T-helper 1 cell treated with Interleukin-12 subunit alpha and Interleukin-12 subunit beta and Interleukin-4 antibody, amounts not matched to agents 30 ng/mL and 1 ng/mL, for 36 hours (primary cell): ENCODE data around the gene S100A13. TPM values are rescaled to one million over a fixed set of nuclear protein-coding genes. Genes with fewer than 3 reads are reported as not detected.

Experiments
- intact Hi-C: fragments of 100-400 bp; cut with micrococcal nuclease; formaldehyde crosslinking; loops from one replicate; pipeline ENCODE4 v1.15.1; 2024
- total RNA-seq: library from RNA; stranded (reverse); gene quantifications from 2 replicates; pipeline ENCODE4 v1.2.3, GENCODE V29; 2022

S100A13 gene
- total RNA-seq, 1 donor from 2014 or later: 5.1 TPM

DNA sequence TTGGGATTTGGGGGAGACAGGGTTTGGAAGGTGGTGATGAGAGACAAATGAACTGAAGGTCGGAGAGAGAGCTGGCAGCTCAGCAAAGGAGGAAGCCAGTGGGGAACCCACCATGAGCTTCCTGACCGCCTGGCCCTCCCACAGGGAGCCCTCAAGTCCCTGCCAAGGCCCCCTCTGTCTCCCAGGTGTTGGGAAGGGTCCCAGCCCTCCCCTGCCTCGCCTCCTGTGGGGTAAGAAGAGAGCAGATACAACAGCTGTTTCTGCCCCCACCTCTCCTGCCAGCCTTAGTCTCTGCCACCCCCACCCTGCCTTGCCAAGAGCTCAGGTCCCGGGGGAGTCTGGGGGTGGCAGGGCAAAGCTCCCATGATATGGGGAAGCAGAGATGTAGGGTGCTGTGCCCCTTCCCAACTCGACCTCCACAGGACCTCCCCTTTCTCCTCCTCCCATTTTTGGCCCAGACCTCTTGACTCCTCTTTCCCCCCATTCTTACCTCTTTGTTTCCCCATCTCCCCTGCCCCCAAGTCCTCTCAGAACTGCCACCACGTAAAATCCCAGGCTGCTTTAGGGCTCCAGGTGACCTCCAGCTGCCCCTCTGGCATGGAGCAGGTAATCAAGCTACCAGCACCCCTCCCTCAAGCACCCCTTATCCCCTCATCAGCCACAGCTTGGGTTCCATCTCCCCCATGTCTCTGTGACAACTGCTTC is 1.5 kb upstream of the S100A13 start:
- intact Hi-C loops: no loop called here

DNA sequence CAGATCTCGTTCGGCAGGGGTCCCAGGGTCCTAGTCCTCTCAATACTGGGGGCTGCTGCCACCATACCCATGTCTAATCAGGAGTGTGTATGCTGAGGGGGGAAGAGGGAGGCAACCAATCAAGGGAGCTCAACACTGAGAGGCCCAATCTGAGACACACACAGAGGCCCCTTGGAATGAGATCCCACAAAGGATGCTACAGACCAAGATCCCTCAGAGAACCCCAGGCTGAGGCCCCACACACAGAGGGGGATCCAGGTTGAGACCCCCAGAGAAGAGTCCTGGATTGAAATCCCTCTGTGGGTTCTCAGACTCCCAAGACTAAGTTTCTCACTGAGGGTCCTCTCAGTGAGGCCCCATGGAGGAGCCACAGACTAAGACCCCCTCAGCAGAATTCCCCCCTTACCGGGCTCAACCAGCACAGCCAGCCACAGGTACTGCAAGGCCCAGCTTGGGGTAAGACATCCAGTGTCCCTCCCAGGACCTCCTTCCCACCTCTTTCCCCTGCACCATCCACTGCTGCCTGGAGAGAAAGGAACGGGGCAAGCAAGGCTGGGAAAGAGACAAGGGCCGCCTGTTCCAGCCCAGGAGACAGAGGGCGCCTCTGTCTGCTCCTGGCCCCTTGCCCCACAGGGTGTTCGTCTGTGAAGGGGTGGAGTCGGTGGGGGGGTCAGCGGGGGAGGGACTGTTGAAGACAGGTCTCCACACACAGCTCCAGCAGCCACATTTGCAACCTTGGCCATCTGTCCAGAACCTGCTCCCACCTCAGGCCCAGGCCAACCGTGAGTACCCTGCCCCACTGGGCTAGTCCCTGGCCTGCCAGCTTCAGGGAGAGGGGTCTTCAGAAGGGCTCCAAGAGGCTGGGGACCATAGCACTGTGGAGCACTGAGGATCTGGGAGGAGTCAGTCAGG is 666 bp upstream of the S100A13 start, which contains the start of gene S100A1:
TSS of gene S100A1 (plus strand) at position 720 of the 912 bp plus-strand sequence. CDS start 2,088 bp downstream, outside the sequence.
- intact Hi-C loops: no loop called here

DNA sequence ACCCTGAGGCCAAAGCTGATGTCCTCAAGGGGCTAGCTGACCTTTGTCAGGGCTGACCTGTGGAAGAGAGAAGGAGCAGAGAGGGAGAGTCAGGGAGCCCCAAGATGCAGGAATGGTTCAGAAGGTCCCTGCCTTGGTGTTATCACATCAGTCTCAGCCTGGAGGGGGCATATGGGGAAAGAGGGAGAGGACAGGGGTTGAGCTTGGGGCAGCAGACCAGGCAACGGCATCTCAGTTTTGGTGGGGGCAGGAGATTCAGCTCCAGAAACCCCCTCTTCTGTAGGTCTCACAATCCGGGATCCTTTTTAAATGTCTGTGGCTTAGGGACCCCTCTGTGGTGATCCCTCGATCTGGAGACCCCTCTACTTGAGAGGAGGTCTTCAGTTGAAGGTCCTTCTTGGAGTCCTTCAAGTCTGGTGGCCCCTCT is 815 bp downstream of the S100A13 start:
- intact Hi-C loops: no loop called here

DNA sequence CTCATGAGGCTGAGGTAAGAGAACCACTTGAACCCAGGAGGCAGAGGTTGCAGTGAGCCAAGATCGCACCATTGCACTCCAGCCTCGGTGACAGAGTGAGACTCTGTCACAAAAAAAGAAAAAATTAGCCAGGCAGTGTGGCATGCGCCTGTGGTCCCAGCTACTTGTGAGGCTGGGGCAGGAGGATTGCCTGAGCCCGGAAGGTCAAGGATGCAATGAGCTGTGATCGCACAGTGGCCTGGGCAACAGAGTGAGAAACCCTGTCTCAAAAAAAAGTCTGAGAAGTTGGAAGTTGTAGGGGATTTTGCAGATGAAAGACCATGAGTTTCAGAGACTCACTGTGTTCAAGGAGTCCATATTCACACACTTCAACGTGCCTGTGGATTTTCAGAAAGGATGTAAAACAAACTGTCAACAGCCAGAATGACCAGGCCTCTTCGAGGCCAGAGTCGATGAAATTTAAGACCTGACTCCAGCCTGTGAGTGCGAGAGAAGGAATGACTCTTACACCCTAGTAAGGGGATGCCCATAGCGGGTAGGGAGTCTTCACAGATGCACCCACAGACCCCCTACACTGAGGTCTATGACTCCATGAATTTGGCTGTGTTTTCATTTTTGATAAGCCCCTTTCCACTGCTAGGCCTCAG is 2.2 kb downstream of the S100A13 start:
- intact Hi-C loops: no loop called here

DNA sequence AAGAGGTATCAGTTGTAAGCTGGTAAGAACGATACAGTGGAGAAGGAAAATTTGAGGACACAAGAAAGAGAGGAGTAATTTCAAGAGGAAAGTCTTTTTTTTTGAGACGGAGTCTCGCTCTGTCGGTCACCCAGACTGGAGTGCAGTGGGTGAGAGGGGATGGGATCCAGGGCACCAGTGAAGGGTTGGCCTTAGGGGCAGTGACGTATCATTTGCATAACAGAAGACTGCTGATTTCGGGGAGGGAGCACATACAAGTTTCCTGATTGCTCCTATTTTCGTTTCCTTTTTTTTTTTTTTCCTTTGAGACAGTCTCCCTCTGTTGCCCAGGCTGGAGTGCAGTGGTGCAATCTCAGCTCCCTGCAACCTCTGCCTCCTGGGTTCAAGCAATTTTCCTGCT is 4.2 kb downstream of the S100A13 start:
- intact Hi-C loops: no loop called here

DNA sequence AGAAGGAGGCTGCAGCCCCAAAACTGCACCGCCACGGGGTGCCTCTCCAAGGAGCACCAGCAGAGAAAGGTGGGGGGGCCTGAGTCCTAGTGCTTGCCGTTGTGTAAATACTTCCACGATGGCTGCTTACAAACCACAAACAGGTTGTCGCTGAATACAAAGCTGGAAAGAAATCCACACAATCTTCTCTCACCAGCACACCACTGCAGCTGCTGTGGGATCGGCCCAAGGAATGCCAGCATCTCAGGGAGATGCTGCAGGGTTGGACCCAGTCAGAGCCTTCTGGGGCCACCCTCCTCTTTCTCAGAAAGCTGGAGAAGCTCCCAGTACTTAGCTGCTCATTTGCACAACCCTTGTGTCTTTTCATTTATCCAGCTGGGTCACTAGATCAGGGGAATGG is 8.1 kb downstream of the S100A13 start:
- intact Hi-C loops: no loop called here

DNA sequence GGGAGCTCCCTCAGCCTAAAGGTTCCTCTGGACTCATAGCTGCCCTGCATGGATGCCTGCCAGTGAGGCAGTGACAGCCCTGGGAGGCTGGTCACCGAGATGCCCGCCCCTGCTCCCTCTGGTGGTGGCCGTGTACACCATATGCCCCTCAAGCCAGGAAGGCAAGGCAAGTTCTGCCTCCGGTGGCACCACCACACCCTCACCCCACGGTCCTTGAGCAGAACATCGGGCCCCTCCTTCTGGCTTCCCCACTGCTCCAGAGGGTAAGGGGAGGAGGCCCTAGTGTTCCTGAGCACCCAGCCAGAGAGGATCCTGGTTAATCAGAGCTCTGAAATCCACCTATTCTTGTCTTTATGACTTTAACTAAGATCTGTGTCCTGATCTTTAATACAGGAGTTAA is 9.6 kb downstream of the S100A13 start:
- intact Hi-C loops: loop anchor here (1.0 kb wide), 5 partner anchors 45 to 265 kb away; no protein-coding TSS in a partner anchor

DNA sequence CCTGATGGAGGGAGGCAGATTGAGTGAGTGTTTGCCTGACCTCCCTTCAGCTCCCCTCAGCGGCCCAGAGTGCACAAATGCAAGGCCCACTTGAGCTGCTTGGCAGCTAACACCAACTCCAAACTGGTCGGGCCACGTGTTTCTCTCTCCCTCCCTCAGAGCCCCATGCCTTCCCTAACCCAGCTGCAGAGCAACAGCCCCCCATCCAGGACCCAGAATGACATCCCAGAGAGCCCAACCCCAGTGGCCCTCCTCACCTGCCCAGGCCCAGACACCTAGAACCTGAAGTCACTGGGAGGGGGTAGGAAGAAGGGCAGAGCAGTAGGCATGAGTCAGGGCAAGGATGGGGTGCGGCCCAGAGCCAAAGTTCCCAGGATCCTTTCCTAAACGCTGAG is 10.4 kb downstream of the S100A13 start:
- intact Hi-C loops: loop anchor here (1.0 kb wide), 5 partner anchors 45 to 265 kb away; no protein-coding TSS in a partner anchor

DNA sequence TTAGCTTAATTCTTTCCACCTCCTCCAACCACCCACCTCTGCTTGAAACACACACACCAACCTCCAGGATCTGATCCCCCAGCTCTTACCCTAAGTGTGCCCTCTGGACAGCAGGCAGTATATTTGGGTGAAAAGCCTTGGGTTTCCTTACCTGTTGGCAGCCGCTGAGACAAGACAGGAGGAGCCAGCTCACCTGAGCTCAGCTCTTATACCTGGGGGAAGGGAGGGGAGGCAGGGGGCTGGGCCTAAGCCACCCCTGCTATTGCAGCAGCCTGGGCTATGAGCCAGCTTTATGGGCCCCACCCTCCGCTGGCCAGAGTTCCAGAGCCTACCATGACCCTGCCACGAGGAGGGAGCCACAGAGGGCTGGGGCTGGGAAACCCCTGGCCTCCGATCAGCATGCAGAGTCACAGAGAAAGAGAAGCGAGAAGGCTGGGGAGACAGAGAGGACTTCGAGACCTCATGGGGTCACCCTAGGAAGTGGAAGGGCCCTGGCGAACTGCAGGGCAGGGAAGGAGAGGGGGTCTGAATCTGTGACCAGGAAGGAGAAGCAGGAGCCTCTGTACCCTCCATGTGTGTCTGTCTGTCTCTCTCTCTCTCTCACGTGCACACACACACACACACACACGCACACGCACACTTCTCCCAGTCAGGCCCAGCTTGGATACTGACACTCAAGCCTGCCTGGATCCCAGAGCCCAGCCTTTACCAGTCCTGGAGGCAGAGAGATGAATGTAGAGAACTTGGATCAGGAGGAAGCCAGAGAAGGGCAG is 11.0 kb downstream of the S100A13 start, which contains the start of gene S100A14:
TSS of gene S100A14 (minus strand) at position 182 of the 773 bp plus-strand sequence. CDS start 467 bp downstream, outside the sequence.
- intact Hi-C loops: no loop called here

DNA sequence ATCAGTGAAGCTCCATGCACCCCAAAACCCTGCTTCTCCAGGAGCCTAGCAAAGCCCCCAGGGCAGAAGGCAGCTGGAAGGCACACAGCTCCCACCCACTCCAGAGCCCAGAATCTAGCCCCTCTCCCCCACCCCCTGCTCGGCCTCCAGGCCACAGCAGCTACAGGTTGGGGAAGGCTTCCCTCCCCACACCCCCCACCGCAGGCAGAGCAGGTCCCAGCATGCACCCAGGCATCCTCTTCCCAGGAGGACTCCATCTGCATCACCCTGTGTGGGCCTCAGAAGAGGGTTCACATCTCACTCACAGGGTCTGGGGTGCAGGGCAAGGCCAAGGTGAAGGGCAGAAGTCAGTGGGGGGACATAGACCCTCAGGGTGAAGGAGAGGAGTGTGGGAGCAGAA is 11.9 kb downstream of the S100A13 start:
- intact Hi-C loops: no loop called here

DNA sequence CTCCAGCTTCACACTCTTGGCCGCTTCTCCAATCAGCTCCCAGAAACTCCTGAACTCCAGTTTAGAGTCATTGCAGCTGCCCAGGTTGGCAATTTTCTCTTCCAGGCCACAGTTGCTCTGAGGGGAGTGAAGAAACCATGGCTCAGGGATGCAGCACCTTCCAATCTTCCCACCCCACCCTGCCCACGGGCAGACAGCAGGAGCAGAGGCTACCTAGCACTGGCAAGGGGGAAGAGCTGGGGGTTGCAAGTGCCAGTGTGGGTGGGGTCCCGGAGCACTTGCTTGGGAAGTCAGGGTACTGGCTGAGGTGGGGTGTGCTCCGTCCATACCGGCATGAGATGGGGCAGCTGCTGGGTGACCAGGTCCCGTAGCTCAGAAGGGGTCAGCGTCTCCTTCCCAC is 12.4 kb downstream of the S100A13 start:
- intact Hi-C loops: no loop called here

DNA sequence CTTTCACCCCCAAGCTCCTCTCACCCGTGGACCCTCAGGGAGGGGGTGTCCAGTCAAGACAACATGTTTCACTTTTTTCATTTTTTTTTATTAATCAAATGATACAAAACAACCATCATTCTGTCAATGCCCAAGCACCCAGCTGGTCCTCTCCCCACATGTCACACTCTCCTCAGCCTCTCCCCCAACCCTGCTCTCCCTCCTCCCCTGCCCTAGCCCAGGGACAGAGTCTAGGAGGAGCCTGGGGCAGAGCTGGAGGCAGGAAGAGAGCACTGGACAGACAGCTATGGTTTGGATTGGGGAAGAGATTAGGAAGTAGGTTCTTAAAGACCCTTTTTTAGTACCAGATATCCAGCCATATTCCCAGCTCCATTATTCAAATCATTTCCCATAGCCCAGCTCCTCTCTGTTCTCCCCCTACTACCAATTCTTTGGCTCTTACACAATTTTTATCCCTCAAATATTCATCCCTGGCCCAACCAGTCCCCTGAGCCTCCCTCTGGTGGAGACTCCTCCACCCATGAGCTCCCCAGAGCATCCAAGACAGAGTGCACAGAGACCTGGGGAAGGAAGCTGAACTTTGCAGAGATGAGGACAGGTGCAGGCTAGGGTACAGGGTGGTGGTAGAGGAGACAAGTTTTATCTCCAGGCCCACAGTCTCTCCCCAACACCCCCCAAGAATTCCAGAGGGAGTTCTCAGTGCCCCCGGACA is 13.0 kb downstream of the S100A13 start:
- intact Hi-C loops: no loop called here

DNA sequence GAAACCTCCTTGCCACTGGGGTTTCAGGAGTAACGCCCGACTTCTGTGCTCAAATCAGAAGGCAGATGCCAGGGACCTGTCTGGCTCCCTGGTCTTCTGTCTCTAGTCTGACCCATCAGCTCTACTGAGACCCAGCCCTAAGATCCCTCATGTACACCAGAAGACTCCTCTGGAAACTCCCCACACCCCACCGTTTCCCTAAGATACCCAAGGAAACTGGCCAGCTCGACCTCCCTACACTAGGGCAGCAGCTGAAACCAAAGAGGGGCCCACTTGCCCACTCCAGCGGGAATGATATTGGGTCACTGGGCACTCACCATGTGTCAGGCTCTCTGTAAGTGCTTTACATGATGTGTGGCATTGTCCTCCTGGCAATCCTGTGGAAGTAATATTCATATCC is 13.9 kb downstream of the S100A13 start:
- intact Hi-C loops: no loop called here

DNA sequence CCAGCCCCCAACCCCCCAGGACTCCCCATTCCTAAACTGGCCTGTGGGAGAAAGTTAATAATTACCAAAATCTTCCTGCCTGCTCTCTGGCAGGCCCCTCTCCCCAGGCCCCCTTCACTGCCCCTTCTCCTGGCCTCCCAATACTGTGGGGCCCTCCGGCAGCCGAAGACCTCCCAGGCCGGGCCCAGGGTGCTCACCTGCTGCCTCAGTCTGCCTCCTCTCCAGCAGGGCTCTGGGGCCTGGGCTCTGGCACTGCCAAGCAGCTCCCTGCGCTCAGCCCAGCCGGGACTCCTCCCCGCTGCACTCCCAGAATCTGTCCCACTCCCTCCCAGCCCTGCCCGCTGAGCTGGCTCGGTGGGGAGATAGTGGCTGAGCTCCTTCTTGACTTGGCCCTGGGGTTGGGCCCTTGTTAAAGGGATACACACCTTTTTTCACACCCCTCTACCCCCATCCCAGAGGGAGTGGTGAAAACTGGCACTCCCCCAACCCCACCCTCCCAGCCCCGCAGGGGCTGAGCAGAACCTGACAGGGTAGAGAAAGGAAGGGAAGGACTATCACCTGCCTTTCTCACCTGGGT is 14.5 kb downstream of the S100A13 start, which contains the start of gene S100A16:
TSS of gene S100A16 (minus strand) at position 383 of the 577 bp plus-strand sequence. CDS start 4,986 bp downstream, outside the sequence.
- intact Hi-C loops: no loop called here

DNA sequence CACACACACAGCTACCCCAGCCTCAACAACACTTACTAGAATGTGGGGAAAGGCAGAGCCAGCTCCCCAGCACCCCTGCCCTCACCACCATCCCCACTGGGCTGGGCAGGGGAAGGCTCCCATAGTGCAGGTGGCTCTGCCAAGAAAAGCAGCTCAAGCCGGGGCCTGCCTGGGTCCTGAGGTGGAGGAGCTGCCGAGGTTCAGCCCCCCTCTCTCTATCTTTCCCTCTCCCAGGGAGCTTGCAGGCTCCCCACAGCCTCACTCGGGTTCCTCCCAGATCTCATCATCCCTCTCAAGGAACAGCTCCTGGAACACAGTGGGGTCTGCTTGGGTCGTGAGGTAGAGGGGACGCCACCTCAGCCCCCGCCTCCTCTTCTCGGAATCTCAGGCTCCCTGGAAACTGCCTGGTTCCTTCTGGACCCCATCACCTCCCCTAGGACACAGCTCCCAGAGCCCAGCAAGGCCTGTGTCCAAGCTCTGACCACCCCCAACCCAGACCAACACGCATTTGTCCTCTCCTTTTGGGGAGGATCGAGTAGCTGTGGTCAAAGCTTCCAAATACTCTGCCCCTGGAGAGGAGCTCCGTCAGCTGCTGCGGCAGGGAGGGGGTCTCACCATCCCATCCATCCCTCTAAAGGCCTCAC is 15.1 kb downstream of the S100A13 start:
- intact Hi-C loops: no loop called here

DNA sequence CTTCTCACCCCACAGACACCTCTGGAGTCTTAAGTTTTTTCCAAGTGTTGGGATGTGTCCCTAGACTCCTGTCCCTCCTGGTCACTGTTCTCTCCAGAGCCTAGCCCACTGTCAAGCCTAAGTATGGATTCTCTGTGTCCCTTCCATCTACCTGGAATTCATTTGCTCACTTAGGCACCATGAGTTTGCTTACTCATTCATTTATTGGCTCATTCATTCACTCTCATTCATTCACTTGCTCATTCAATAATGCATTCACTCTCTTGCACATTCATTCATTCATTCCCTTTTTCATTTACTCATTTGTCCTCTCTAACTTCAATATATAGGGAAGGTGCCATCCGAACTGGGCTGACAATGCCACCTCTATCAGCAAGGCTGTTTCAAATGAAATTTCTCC is 15.9 kb downstream of the S100A13 start:
- intact Hi-C loops: no loop called here

DNA sequence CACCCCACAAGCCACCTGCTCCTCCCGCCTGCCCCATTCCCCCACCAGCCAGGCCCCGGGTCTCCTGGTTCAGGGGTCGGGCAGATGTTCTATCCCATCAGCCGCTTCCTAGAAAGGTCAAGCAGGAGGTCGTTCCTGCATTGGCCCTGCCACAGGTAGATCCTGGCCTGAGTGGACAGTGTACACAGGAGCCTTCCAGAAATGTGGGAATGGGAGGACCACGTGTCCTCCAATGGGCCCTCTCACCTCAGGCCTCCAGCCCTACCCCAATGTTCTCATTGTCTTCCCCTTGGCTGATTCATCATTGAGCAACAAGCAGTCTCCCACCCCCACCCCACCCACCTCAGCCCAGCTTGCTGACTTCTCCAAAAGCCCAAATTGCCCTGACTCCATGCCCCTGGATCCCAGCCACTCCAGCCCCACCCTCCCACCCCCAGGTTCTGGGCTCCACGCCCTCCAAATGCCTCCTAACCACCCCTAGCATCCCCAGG is 16.4 kb downstream of the S100A13 start:
- intact Hi-C loops: no loop called here

DNA sequence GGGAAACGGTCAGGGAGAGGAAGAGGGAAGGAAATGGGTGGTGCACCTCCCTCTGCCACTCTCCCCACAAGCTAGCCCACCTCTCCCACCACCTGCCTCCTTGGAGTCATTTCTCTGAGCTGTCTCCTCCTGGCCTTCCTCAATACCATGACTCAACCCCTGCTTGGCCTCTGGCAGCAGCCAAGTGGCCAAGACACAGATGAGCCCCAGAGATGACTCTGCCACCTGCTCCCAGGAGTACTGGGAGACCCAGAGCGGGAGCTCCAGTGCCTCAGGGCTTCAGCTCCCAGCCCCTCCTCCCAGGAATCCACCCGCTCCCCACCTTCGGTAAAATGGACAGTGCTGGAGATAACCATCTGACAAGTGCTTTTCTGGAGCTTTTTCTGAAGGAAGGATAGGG is 17.0 kb downstream of the S100A13 start:
- intact Hi-C loops: no loop called here

DNA sequence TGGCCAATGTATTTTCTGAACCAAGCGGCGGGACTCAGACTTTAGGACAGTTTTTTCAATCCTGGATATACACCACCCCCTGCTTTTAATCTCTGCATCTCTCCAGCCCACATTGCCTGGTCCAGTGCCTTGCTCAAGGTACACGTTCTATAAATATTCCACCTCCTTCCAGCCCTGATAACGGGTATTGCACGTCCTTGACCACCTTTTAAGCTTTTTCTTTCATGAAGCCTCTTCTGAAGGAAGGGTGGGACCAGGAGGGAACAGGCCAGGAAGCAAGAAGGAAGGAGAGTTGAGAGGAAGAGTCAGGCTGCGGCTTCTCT is 17.8 kb downstream of the S100A13 start:
- intact Hi-C loops: no loop called here
